IMR-90 (cell line): ENCODE results near the gene NUCB1. TPM values are rescaled to one million over a fixed set of nuclear protein-coding genes. Genes with fewer than 3 reads are reported as not detected.

Source experiments
- ATAC-seq: fragments of 200-7000 bp; cut with Tn5 transposase; 2 replicates; pipeline ENCODE4 v1.9.1; 2020; ENCODE audit warnings: low read depth, mild to moderate bottlenecking, moderate library complexity
- BruUV-seq: library from RNA; stranded (reverse); fragments of 400-500 nt; replicated peaks from 2 replicates; lab custom pipeline; 2021; lab: Mats Ljungman, UMichigan
- CTCF ChIA-PET: fragments of 300-600 bp; formaldehyde crosslinking; extraction: SDS; loops from one replicate; lab custom pipeline; 2021; ENCODE audit warnings: antibody characterized with exemption; lab: Yijun Ruan, JAX
- POLR2A ChIA-PET: fragments of 300-600 bp; sonication (Branson Sonifier 250); formaldehyde crosslinking; loops from one replicate; lab custom pipeline; 2022; ENCODE audit warnings: antibody characterized with exemption; ENCODE audit not compliant: unreplicated experiment; lab: Charles Lee
- DNase-seq: peaks from one replicate; pipeline ENCODE4 v3.0.0; 2013
- H2AFZ ChIP-seq: replicated peaks from 2 replicates; pipeline ENCODE3; 2013; ENCODE audit warnings: low read length, mild to moderate bottlenecking; ENCODE audit not compliant: poor library complexity
- H2AK5ac ChIP-seq: 2 replicates; pipeline ENCODE4 v1.6.1; 2013; ENCODE audit warnings: low read depth, low read length, inconsistent platforms
- H2AK9ac ChIP-seq: replicated peaks from 2 replicates; pipeline ENCODE3; 2013; ENCODE audit warnings: mild to moderate bottlenecking, low read depth, low read length, moderate library complexity; ENCODE audit not compliant: poor library complexity
- H2BK120ac ChIP-seq: 2 replicates; pipeline ENCODE4 v1.6.1; 2013; ENCODE audit warnings: low read depth, low read length, inconsistent platforms
- H2BK15ac ChIP-seq: 3 replicates; pipeline ENCODE4 v1.6.1; 2013; ENCODE audit warnings: low read depth, low read length, inconsistent platforms
- H2BK20ac ChIP-seq: 2 replicates; pipeline ENCODE4 v1.6.1; 2013; ENCODE audit warnings: low read depth, mild to moderate bottlenecking, inconsistent platforms, low read length, moderate library complexity
- H2BK5ac ChIP-seq: 2 replicates; pipeline ENCODE4 v1.6.1; 2013; ENCODE audit warnings: mild to moderate bottlenecking, low read depth, low read length, inconsistent platforms; ENCODE audit not compliant: poor library complexity, severe bottlenecking
- H3K14ac ChIP-seq: replicated peaks from 2 replicates; pipeline ENCODE4 v1.6.1; 2013; ENCODE audit warnings: low read depth, low read length, inconsistent platforms
- H3K18ac ChIP-seq: 2 replicates; pipeline ENCODE4 v1.6.1; 2013; ENCODE audit warnings: low read depth, low read length, control low read depth
- H3K23ac ChIP-seq: 2 replicates; pipeline ENCODE4 v1.6.1; 2013; ENCODE audit warnings: low read depth, low read length, inconsistent platforms
- H3K27ac ChIP-seq: 2 replicates; pipeline ENCODE4 v1.5.1; 2013; ENCODE audit warnings: mild to moderate bottlenecking, control low read depth, low read length; ENCODE audit not compliant: insufficient read depth
- H3K27me3 ChIP-seq: 2 replicates; pipeline ENCODE4 v1.6.1; 2013; ENCODE audit warnings: low read length; ENCODE audit not compliant: control insufficient read depth, insufficient read depth
- H3K36me3 ChIP-seq: 2 replicates; pipeline ENCODE4 v1.6.1; 2013; ENCODE audit warnings: low read length, mixed read lengths; ENCODE audit not compliant: control insufficient read depth, insufficient read depth
- H3K4ac ChIP-seq: 2 replicates; pipeline ENCODE4 v1.6.1; 2013; ENCODE audit warnings: low read depth, low read length, inconsistent platforms
- H3K4me1 ChIP-seq: 2 replicates; pipeline ENCODE4 v1.6.1; 2013; ENCODE audit warnings: low read length, mixed read lengths; ENCODE audit not compliant: control insufficient read depth, insufficient read depth
- H3K4me2 ChIP-seq: 2 replicates; pipeline ENCODE4 v1.6.1; 2013; ENCODE audit warnings: low read depth, mild to moderate bottlenecking, control low read depth, low read length, moderate library complexity
- H3K4me3 ChIP-seq: 2 replicates; pipeline ENCODE4 v1.5.1; 2013; ENCODE audit warnings: low read depth, mild to moderate bottlenecking, control low read depth, low read length, moderate library complexity; ENCODE audit not compliant: insufficient read depth
- H3K56ac ChIP-seq: 2 replicates; pipeline ENCODE4 v1.6.1; 2013; ENCODE audit warnings: low read length, inconsistent platforms; ENCODE audit not compliant: insufficient read depth; ENCODE audit errors: extremely low read depth
- H3K79me1 ChIP-seq, 2 experiments: 2 replicates each; pipeline ENCODE4 v1.6.1; 2013; ENCODE audit warnings: low read length in 2 of 2, inconsistent platforms in 1 of 2, low read depth in 1 of 2
- H3K9ac ChIP-seq: 2 replicates; pipeline ENCODE4 v1.6.1; 2013; ENCODE audit warnings: low read depth, low read length, control low read depth
- H3K9me1 ChIP-seq: 2 replicates; pipeline ENCODE4 v1.6.1; 2013; ENCODE audit warnings: low read length, inconsistent platforms; ENCODE audit not compliant: insufficient read depth
- H3K9me3 ChIP-seq: 2 replicates; pipeline ENCODE4 v1.6.1; 2013; ENCODE audit warnings: low read length; ENCODE audit not compliant: control insufficient read depth, insufficient read depth
- H4K20me1 ChIP-seq: 2 replicates; pipeline ENCODE4 v1.6.1; 2013; ENCODE audit warnings: low read length, inconsistent platforms; ENCODE audit not compliant: insufficient read depth
- H4K5ac ChIP-seq: 2 replicates; pipeline ENCODE4 v1.6.1; 2013; ENCODE audit warnings: mild to moderate bottlenecking, low read depth, low read length, control low read depth
- H4K8ac ChIP-seq, 2 experiments: 2 replicates each; pipeline ENCODE4 v1.6.1; 2013; ENCODE audit warnings: low read depth in 2 of 2, low read length in 2 of 2, control low read depth in 1 of 2, inconsistent platforms in 1 of 2
- H4K91ac ChIP-seq: 2 replicates; pipeline ENCODE4 v1.6.1; 2013; ENCODE audit warnings: low read depth, low read length, inconsistent platforms; ENCODE audit not compliant: insufficient read depth
- BHLHE40 ChIP-seq: fragments of 150-350 bp; IDR thresholded peaks from 2 replicates; pipeline ENCODE4 v1.6.1; 2016; ENCODE audit warnings: mild to moderate bottlenecking, low read depth, low read length
- CEBPB ChIP-seq: IDR thresholded peaks from 2 replicates; pipeline ENCODE4 v1.6.1; 2012; ENCODE audit warnings: low read depth, low read length, improper control_type of control experiment
- CHD1 ChIP-seq: IDR thresholded peaks from 2 replicates; pipeline ENCODE4 v1.6.1; 2012; ENCODE audit warnings: low read depth, low read length, improper control_type of control experiment
- FOS ChIP-seq: fragments of 150-350 bp; IDR thresholded peaks from 2 replicates; pipeline ENCODE4 v1.6.1; 2016; ENCODE audit warnings: low read depth, low read length
- MAFK ChIP-seq: IDR thresholded peaks from 2 replicates; pipeline ENCODE4 v1.6.1; 2012; ENCODE audit warnings: low read depth, low read length, improper control_type of control experiment
- MAZ ChIP-seq: IDR thresholded peaks from 2 replicates; pipeline ENCODE4 v1.6.1; 2012; ENCODE audit warnings: low read depth, mild to moderate bottlenecking, low read length, improper control_type of control experiment, moderate library complexity, borderline replicate concordance
- MXI1 ChIP-seq: IDR thresholded peaks from 2 replicates; pipeline ENCODE4 v1.6.1; 2012; ENCODE audit warnings: low read depth, mild to moderate bottlenecking, low read length, moderate library complexity, borderline replicate concordance
- NFE2L2 ChIP-seq: fragments of 150-350 bp; IDR thresholded peaks from 2 replicates; pipeline ENCODE4 v1.6.1; 2016; ENCODE audit warnings: low read depth, mild to moderate bottlenecking, low read length
- POLR2A ChIP-seq: IDR thresholded peaks from 2 replicates; pipeline ENCODE4 v1.6.1; 2012; ENCODE audit warnings: mild to moderate bottlenecking, low read depth, low read length
- RAD21 ChIP-seq: IDR thresholded peaks from 2 replicates; pipeline ENCODE4 v1.6.1; 2012; ENCODE audit warnings: low read length, improper control_type of control experiment
- RFX5 ChIP-seq: IDR thresholded peaks from 2 replicates; pipeline ENCODE4 v1.8.0; 2012; ENCODE audit warnings: low read depth, mild to moderate bottlenecking, low read length, moderate library complexity
- SMC3 ChIP-seq: fragments of 150-350 bp; IDR thresholded peaks from 2 replicates; pipeline ENCODE4 v1.6.1; 2016; ENCODE audit warnings: low read depth, mild to moderate bottlenecking, antibody characterized with exemption, low read length, moderate library complexity
- WGBS, 2 experiments: methylation state at CpG; one replicate each; pipeline versions ENCODE4 v1.1.5 to v1.1.7; 2013; ENCODE audit warnings: missing lambda C conversion rate in 2 of 2; ENCODE audit not compliant: insufficient read length in 1 of 2; ENCODE audit errors: extremely low coverage in 2 of 2; 5-methylcytosine and 5-hydroxymethylcytosine counted together
- dilution Hi-C: fragments of 300-500 bp; cut with HindIII; formaldehyde crosslinking; loops from one replicate; pipeline ENCODE4 v1.14.3; 2018; ENCODE audit warnings: low sequenced_read_pairs; ENCODE audit not compliant: unreplicated experiment
- in situ Hi-C: fragments of 300-500 bp; cut with MboI; formaldehyde crosslinking; loops from 3 replicates; pipeline ENCODE4 v1.14.3; 2019; ENCODE audit warnings: low sequenced_read_pairs, inconsistent platforms, mixed read lengths
- intact Hi-C: fragments of 100-400 bp; cut with micrococcal nuclease; formaldehyde crosslinking; loops from 2 replicates; pipeline ENCODE4 v1.10.0; 2022
- polyA plus RNA-seq, 3 experiments: library from polyadenylated mRNA; depleted of rRNA; stranded (reverse); fragments of >200 nt; gene quantifications; 2 replicates each; pipeline ENCODE4 v1.2.3, GENCODE V29; 2012; ENCODE audit warnings: low replicate concordance in 1 of 3
- total RNA-seq: library from RNA; depleted of rRNA; stranded (reverse); fragments of >200 nt; gene quantifications from 2 replicates; pipeline ENCODE4 v1.2.3, GENCODE V29; 2012
- TF ChIP-seq, protein P1 (sequence below): fragments of 150-350 bp; IDR thresholded peaks from 2 replicates; pipeline ENCODE4 v1.6.1; 2016; ENCODE audit warnings: low read depth, mild to moderate bottlenecking, low read length, moderate library complexity, borderline replicate concordance
- TF ChIP-seq, protein P2 (sequence below): conservative IDR thresholded peaks from 2 replicates; pipeline ENCODE4 v1.5.1; 2012; ENCODE audit warnings: mild to moderate bottlenecking, low read depth, low read length, improper control_type of control experiment
- TF ChIP-seq, protein P3 (sequence below): fragments of 150-350 bp; IDR thresholded peaks from 2 replicates; pipeline ENCODE4 v1.6.1; 2017; ENCODE audit warnings: mild to moderate bottlenecking, antibody characterized with exemption, low read length, low read depth

NUCB1 gene
- total and polyA plus RNA-seq, 2 of the 4 experiments (the other 2 are of a cell fraction), result 37.3 to 253 TPM

- Histone ChIP-seq H2AK9ac (no peak overlapping the region), H3K9me1 (peaks cover 5% of the 10 kb centered on the region), H4K8ac (no peak overlapping the region), H3K23ac (no peak overlapping the region), H2BK20ac (no peak overlapping the region), H3K9ac (no peak overlapping the region), H3K4me1 (no peaks in the 10 kb centered on the region; the same call in 1 of the 2 replicates), H3K18ac (no peak overlapping the region), H2BK120ac (no peak overlapping the region), H2AFZ (no peak overlapping the region), H3K27ac (no peak overlapping the region), H3K56ac (no peak overlapping the region), H3K9me3 (no peaks in the 10 kb centered on the region), H3K4ac (no peak overlapping the region), H3K4me2 (no peak overlapping the region), H3K14ac (no peak overlapping the region), H4K20me1 (peaks cover 44% of the 10 kb centered on the region), H2BK5ac (no peak overlapping the region), H3K36me3 (peaks cover 44% of the 10 kb centered on the region), H3K4me3 (no peak overlapping the region), H4K5ac (no peak overlapping the region), H3K79me1 (peaks cover 0 to 38% of the 10 kb centered on the region in 2 experiments; a peak in 3 of 4 replicates), H2BK15ac (no peak overlapping the region), H3K27me3 (no peaks in the 10 kb centered on the region), H2AK5ac (no peak overlapping the region), H4K91ac (no peak overlapping the region)
- 92% methylated on average over 14 of the region's 23 CpGs; no CpG with 5 or more reads in 1 of the 2 experiments for WGBS, 2 experiments
- no TSS peak for BruUV-seq
- ChIA-PET POLR2A (no interaction called here), CTCF (interaction anchor here (0.6 to 1.2 kb wide), 12 partner anchors 10 to 325 kb away, joined by 3 to 8 read pairs (median 4); no protein-coding TSS in a partner anchor)
- DNase-seq, result no peak
- dilution Hi-C loops, result no loop called here
- no peak for ATAC-seq
- in situ Hi-C loops, result loop anchor here (5.0 kb wide), 1 partner anchor 178 kb away; no protein-coding TSS in a partner anchor
- intact Hi-C loops, result loop anchor here (2.0 kb wide), 1 partner anchor 175 kb away; no protein-coding TSS in a partner anchor
- TF ChIP-seq RFX5 (no peak), MAFK (no peak), NFE2L2 (no peak), RAD21 (no peak), MAZ (no peak), FOS (no peak), POLR2A (no peak), SMC3 (no peak), BHLHE40 (no peak), CEBPB (no peak), MXI1 (no peak), CHD1 (no peak)
- TF ChIP-seq, protein P1, sequence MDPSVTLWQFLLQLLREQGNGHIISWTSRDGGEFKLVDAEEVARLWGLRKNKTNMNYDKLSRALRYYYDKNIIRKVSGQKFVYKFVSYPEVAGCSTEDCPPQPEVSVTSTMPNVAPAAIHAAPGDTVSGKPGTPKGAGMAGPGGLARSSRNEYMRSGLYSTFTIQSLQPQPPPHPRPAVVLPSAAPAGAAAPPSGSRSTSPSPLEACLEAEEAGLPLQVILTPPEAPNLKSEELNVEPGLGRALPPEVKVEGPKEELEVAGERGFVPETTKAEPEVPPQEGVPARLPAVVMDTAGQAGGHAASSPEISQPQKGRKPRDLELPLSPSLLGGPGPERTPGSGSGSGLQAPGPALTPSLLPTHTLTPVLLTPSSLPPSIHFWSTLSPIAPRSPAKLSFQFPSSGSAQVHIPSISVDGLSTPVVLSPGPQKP, result no peak
- TF ChIP-seq, protein P2, sequence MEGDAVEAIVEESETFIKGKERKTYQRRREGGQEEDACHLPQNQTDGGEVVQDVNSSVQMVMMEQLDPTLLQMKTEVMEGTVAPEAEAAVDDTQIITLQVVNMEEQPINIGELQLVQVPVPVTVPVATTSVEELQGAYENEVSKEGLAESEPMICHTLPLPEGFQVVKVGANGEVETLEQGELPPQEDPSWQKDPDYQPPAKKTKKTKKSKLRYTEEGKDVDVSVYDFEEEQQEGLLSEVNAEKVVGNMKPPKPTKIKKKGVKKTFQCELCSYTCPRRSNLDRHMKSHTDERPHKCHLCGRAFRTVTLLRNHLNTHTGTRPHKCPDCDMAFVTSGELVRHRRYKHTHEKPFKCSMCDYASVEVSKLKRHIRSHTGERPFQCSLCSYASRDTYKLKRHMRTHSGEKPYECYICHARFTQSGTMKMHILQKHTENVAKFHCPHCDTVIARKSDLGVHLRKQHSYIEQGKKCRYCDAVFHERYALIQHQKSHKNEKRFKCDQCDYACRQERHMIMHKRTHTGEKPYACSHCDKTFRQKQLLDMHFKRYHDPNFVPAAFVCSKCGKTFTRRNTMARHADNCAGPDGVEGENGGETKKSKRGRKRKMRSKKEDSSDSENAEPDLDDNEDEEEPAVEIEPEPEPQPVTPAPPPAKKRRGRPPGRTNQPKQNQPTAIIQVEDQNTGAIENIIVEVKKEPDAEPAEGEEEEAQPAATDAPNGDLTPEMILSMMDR, result no peak
- TF ChIP-seq, protein P3, sequence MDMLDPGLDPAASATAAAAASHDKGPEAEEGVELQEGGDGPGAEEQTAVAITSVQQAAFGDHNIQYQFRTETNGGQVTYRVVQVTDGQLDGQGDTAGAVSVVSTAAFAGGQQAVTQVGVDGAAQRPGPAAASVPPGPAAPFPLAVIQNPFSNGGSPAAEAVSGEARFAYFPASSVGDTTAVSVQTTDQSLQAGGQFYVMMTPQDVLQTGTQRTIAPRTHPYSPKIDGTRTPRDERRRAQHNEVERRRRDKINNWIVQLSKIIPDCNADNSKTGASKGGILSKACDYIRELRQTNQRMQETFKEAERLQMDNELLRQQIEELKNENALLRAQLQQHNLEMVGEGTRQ, result no peak
These were observed 70.1 kb downstream of the NUCB1 start for GRCh38 chr19:48970139-48970766.
